Fibroblast of pulmonary artery (primary cell): ENCODE measurements around the gene CAPN5.

Experiments used
- DNase-seq: peaks from one replicate; pipeline ENCODE4 v3.0.0-alpha.2; 2010; ENCODE audit warnings: low read depth
- H3K4me3 ChIP-seq: replicated peaks from 2 replicates; pipeline ENCODE4 v1.5.1; 2011; ENCODE audit warnings: low read depth, mild to moderate bottlenecking, control low read depth, low read length, moderate library complexity
- TF ChIP-seq, protein P1 (sequence below): IDR thresholded peaks from 2 replicates; pipeline ENCODE4 v1.5.1; 2011; ENCODE audit warnings: mild to moderate bottlenecking, control low read depth, low read length, inconsistent platforms; ENCODE audit errors: missing control alignments

Gene CAPN5

DNA sequence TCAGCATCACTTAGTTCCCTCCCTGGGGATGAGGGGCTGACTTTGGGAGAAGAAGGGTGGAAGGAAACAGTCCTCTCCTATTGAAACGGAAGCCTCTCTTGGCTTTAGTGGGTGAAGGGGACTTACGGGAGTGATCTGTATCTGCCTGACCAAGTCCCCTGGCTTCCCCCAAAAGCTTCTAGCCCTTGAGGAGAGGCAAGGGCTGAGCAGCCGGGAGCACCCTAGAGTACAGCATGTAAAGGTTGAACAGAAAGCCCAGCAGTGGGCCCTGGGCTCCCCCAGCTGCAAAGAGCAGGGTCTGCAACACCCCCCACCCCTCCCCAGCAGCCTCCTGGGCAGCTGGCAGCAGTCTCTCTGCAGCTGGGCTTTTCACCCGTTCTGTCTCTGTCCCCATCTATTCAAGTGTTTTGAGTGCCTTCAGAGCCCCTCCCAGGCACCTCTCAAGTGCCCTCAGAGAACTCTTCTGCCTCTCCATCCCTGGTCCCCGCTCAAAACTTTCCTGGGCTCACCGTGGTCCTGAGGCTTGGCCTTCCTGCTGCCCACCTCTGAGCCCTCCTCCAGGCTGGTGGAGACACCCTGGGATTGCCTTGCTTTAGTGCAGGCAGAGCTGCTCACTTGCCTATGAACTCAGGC is 2.7 kb downstream of the CAPN5 start:
- DNase-seq: no peak
- H3K4me3 ChIP-seq: no peak overlapping the region
- TF ChIP-seq, protein P1, sequence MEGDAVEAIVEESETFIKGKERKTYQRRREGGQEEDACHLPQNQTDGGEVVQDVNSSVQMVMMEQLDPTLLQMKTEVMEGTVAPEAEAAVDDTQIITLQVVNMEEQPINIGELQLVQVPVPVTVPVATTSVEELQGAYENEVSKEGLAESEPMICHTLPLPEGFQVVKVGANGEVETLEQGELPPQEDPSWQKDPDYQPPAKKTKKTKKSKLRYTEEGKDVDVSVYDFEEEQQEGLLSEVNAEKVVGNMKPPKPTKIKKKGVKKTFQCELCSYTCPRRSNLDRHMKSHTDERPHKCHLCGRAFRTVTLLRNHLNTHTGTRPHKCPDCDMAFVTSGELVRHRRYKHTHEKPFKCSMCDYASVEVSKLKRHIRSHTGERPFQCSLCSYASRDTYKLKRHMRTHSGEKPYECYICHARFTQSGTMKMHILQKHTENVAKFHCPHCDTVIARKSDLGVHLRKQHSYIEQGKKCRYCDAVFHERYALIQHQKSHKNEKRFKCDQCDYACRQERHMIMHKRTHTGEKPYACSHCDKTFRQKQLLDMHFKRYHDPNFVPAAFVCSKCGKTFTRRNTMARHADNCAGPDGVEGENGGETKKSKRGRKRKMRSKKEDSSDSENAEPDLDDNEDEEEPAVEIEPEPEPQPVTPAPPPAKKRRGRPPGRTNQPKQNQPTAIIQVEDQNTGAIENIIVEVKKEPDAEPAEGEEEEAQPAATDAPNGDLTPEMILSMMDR: no peak

DNA sequence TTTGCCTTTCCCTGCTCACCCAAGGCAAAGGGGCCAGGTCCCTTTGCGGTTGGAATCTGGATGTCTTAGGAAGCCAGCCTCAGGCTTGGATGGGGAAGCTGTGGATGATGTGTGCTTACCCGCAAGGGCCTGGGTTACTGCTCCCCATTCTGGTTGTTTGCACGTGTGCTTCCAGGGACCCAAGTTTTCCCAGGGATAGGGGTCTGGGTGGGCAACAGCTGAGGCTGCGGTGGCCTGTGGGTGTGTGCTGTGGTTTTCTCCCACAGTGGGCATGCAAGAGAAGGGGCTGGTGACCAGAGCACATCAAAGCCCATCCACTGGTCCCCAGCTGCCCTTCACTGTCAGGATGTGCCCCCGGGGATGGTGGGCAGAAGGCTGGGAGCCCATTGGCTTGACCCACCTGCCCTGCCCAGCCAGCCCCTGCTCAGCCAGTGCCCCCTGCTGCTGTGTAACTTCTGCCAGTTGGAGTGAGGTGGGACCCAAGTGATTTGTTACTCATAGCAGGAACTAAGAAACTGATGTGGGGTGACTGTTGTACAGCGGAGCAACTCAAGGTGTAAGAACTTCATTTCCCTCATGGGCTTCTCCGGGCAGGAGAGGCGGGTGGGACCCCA is 3.3 kb downstream of the CAPN5 start:
- TF ChIP-seq, protein P1: no peak
- DNase-seq: no peak
- H3K4me3 ChIP-seq: no peak overlapping the region

DNA sequence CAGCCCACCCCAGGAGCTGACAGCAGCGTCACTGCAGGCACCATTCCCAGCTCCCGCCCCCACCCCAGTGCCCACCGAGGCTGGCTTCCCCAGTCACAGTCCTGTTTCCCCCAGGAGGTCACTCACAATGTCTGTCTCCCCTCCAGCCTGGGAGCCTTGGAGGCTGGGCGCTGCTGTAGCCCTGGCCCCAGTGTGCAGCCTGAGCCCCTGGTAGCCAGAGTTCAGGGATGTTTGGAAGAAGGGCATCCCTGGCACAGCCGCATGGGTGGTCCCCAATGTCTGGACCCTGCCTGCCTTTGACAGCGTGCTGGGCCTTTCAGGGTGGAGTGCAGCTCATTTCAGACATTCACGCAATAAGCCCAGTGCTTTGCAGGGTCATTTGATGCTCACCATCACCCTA is 4.3 kb downstream of the CAPN5 start:
- DNase-seq: no peak
- H3K4me3 ChIP-seq: no peak overlapping the region
- TF ChIP-seq, protein P1: no peak

DNA sequence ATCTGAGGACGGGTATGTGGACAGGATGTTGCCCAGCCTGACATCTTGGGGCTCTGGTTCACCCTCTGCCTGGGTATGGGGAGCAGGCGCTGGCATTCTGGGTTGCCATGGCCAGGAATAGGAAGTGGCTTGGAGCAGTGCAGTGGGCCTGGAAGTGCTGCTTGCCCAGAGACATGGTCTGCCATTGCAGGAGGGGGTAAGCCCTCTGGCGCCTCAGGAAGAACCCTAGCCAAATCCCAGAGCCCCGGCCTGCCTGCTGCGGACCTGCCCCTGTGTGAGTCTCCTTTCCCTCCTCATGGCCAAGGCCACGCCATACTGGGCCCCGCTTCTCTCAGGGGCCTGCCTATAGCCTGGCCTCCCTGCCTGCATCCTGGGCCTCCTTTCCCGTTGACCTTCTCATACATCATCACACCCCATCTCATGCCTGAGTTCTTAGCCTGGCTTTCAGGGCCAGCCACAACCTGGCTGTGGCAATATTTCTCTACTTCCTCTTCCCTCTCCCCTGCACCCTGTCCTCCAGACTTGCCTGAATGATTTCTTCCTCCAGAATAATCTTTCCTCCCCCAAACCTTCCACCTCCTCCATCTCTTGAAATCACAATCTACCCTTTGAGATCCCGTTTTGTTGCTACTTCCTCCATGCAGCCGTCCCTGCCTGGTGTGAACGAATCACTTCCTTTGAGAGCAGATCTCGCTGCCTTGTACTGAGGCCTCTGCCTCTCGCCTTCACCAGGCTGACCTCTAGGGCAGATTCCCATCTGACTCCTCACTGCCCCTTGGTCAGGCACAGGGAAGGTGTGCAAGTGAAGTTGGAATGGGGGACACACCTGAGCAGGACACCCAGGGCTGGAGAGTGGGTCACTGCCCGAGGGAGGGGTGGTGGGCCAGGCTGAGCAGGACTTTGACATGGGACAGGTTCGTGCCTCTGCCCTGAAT is 5.2 kb downstream of the CAPN5 start:
- H3K4me3 ChIP-seq: no peak overlapping the region
- DNase-seq: no peak
- TF ChIP-seq, protein P1: no peak

DNA sequence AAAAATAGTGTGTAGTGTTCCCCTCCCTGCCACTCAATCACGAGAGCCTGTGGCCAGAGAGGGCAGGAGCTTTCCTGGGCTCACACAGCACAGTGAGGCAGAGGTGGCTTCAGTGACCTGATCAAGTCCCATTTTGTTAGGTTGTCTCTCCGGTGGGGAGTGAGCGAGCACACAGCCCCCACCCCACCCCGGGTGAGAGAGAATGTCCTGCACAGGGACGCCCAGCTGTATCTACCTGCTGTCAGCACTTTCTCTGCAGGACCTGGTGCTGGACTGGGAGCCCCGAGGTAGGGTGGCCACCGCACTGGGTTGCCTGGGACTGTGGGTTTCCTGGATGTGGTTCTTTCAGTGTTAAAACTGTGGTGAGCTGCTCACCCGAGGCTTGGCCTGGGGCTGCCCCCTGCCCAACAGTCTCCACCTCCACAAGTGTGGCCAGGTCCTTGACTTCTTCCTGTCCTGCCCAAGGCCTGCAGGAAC is 6.1 kb downstream of the CAPN5 start:
- no peak overlapping the region for H3K4me3 ChIP-seq
- DNase-seq: no peak
- TF ChIP-seq, protein P1: no peak

DNA sequence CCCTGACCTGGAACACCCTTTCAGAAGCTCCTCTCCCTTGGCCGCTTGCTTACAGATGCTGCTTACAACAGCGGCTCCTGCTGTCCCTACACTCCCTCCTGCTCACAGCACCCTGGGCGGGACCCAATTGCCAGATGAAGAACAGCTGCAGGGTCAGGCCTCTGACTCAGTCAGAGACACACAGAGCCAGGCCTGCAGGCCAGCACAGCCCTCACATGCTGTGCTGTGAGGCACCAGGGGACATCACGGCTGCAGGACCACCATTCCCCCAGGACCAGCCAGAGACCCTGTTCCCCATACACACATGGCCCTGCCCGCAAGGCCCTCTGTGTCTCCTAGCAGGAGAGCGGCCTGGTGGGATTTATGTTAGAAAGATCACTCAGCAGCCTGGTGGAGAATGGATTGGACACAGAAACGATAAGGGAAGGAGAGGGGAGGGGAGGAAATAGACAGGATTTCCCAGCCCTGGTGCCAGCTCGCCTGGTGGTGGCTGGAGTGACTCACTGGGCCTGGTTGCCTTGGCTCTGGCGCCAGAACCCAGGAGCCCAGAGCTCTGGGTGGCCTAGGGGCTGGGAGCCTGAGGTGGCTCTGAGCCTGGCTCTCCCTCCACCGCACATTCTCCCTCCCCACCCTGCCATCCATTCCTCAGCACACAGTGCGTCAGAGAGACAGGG is 6.7 kb downstream of the CAPN5 start:
- TF ChIP-seq, protein P1: peak; percentile 76
- no peak overlapping the region for H3K4me3 ChIP-seq
- DNase-seq: peak; percentile 94
